Activated naive CD8-positive, alpha-beta T cell treated with anti-CD3 and anti-CD28 coated beads, Interleukin-2, amount 10 ng/mL, durations not matched to agents 7 days and 5 days (primary cell): ENCODE results near the gene COL9A1. TPM values are rescaled to one million over a fixed set of nuclear protein-coding genes. Genes with fewer than 3 reads are reported as not detected.

ENCODE experiments used
- ATAC-seq: fragments of 150-1000 bp; cut with Tn5 transposase; one replicate; pipeline ENCODE4 v1.10.0; 2021; ENCODE audit warnings: low read depth, moderate library complexity
- POLR2A ChIA-PET: fragments of 350-600 bp; sonication (Branson Sonifier 250); formaldehyde crosslinking; loops from one replicate; lab custom pipeline; 2021; ENCODE audit warnings: antibody characterized with exemption; lab: Charles Lee
- DNase-seq: peaks from one replicate; pipeline ENCODE4 v3.0.0; 2021
- H3K27ac Mint-ChIP-seq: one replicate; pipeline ENCODE4 v1.8.0; 2022; ENCODE audit warnings: mild to moderate bottlenecking, mixed read lengths
- H3K27me3 Mint-ChIP-seq: one replicate; pipeline ENCODE4 v1.8.0; 2022; ENCODE audit warnings: mild to moderate bottlenecking, moderate library complexity, mixed read lengths
- H3K36me3 Mint-ChIP-seq: one replicate; pipeline ENCODE4 v1.8.0; 2021; ENCODE audit warnings: mild to moderate bottlenecking, mixed read lengths
- H3K4me1 Mint-ChIP-seq: one replicate; pipeline ENCODE4 v1.8.0; 2021; ENCODE audit warnings: mixed read lengths
- H3K4me3 Mint-ChIP-seq: one replicate; pipeline ENCODE4 v1.8.0; 2022; ENCODE audit warnings: mild to moderate bottlenecking, moderate library complexity, mixed read lengths
- H3K9me3 Mint-ChIP-seq: one replicate; pipeline ENCODE4 v1.8.0; 2021; ENCODE audit warnings: mixed read lengths
- total RNA-seq, 2 experiments: library from RNA; stranded (reverse); gene quantifications; one replicate each; pipeline ENCODE4 v1.2.3, GENCODE V29; 2021

COL9A1 gene
- total RNA-seq, 2 experiments from 2014 or later: not detected

GRCh38 chr6:70171236-70171635 lies 131.6 kb downstream of the COL9A1 start:
- Mint-ChIP-seq H3K4me1 (peaks cover under 1% of the 10 kb centered on the region), H3K4me3 (no peak overlapping the region)
- ATAC-seq: no peak

GRCh38 chr6:70168681-70169377 lies 134.1 kb downstream of the COL9A1 start:
- peaks cover 3% of the 10 kb centered on the region for H3K4me1 Mint-ChIP-seq
- H3K36me3 Mint-ChIP-seq: no peaks in the 10 kb centered on the region
- DNase-seq (no peak), ATAC-seq (no peak)
- H3K9me3 Mint-ChIP-seq: no peaks in the 10 kb centered on the region
- H3K4me3 Mint-ChIP-seq: no peak overlapping the region
- peaks cover 26% of the 10 kb centered on the region for H3K27me3 Mint-ChIP-seq
- POLR2A ChIA-PET: no interaction called here
- no peak overlapping the region for H3K27ac Mint-ChIP-seq

More at GRCh38 chr6:70171236-70171635, 131.6 kb downstream of the COL9A1 start:
- Mint-ChIP-seq H3K27ac (no peak overlapping the region), H3K27me3 (peaks cover 15% of the 10 kb centered on the region), H3K9me3 (no peaks in the 10 kb centered on the region), H3K36me3 (no peaks in the 10 kb centered on the region)
- POLR2A ChIA-PET: no interaction called here
- no peak for DNase-seq

Other genes starting within 250 kb of the COL9A1 start
- 1 to 10 TPM; 7.5 to 7.9 TPM for gene FAM135A, start 110.4 kb upstream of the COL9A1 start, total RNA-seq